Brain microvascular endothelial cell (primary cell): ENCODE measurements around the gene DAB1.

Source experiments
- DNase-seq: peaks from one replicate; pipeline ENCODE4 v3.0.0-alpha.2; 2020
- H3K27ac ChIP-seq: fragments of 250-450 bp; sonication (Bioruptor Pico); 2 replicates; pipeline ENCODE4 v1.5.1; 2020; ENCODE audit warnings: mild to moderate bottlenecking, moderate library complexity
- H3K27me3 ChIP-seq: fragments of 250-450 bp; sonication (Bioruptor Pico); replicated peaks from 2 replicates; pipeline ENCODE4 v1.5.1; 2020; ENCODE audit warnings: mild to moderate bottlenecking
- H3K36me3 ChIP-seq: fragments of 250-450 bp; sonication (Bioruptor Pico); replicated peaks from 2 replicates; pipeline ENCODE4 v1.5.1; 2020; ENCODE audit warnings: mild to moderate bottlenecking
- H3K4me3 ChIP-seq: 2 replicates; pipeline ENCODE4 v1.5.1; 2011; ENCODE audit warnings: low read depth, mild to moderate bottlenecking, control low read depth, low read length, moderate library complexity
- in situ Hi-C: cut with HindIII; loops from 2 replicates; pipeline ENCODE4 v1.10.0; 2017; ENCODE audit warnings: low sequenced_read_pairs, low pct_ligation_motif_present
- TF ChIP-seq, protein P1 (sequence below): IDR thresholded peaks from 2 replicates; pipeline ENCODE4 v1.5.1; 2011; ENCODE audit warnings: low read depth, mild to moderate bottlenecking, moderate library complexity, low read length, control low read depth, inconsistent platforms; ENCODE audit errors: missing control alignments

The DAB1 gene

DNA sequence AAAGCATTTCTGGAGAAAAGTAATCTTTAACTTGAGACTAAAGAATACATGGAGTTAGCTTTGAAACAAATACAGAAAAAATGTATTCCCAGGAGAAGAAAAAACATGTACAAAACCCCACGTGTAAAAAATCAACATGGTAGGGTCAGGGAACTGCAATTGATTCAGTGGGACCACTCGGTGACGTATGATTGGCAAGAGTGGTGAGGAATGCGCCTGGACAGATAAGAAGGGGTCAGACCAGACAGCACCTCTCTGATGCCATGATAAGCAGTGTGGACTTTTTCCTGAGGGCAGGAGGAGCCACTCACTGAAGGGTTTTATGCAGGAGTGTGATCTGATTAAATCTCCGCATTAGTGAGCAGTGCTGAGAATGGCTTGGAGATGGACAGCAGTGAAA, 142.5 kb downstream of the DAB1 start:
- Histone ChIP-seq H3K27me3 (no peaks in the 10 kb centered on the region), H3K36me3 (no peaks in the 10 kb centered on the region), H3K4me3 (no peak overlapping the region), H3K27ac (no peak overlapping the region)
- TF ChIP-seq, protein P1, sequence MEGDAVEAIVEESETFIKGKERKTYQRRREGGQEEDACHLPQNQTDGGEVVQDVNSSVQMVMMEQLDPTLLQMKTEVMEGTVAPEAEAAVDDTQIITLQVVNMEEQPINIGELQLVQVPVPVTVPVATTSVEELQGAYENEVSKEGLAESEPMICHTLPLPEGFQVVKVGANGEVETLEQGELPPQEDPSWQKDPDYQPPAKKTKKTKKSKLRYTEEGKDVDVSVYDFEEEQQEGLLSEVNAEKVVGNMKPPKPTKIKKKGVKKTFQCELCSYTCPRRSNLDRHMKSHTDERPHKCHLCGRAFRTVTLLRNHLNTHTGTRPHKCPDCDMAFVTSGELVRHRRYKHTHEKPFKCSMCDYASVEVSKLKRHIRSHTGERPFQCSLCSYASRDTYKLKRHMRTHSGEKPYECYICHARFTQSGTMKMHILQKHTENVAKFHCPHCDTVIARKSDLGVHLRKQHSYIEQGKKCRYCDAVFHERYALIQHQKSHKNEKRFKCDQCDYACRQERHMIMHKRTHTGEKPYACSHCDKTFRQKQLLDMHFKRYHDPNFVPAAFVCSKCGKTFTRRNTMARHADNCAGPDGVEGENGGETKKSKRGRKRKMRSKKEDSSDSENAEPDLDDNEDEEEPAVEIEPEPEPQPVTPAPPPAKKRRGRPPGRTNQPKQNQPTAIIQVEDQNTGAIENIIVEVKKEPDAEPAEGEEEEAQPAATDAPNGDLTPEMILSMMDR: no peak
- in situ Hi-C loops: no loop called here
- DNase-seq: no peak

DNA sequence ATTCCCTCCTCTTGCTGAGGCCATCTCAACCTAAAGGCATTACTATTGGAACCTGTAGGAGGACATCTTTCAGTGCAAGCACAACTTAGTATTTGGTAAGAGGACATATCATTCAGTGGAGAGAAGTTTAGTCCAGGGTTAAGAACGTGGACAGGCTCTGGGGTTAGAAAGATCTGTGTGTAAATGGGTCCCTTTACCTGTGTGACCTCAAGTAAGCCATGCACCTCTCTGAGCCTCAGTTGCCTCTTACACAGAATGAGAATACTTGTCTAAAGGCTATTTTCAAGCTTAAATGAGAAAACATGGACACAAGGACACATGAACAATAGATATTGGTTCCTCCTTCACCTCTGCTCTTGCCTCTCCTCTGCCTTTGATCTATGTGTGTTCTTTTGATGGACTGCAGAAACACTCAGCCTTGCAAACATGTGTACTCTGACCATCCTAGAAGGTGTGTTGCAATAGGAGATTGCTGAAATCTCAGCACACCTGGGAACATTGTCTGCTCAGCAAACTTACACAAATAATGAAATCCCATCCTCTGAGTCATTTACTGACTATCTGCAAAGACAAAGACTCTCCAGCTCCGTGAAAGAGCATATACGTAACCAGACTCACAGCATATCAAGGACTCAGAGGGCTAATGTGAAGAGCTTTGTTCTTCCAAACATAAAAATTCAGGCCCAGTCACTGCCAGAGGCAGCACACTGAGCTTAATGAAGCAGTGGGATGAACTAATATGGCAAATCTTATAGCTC, 143.8 kb downstream of the DAB1 start:
- no peaks in the 10 kb centered on the region for H3K27me3 ChIP-seq
- in situ Hi-C loops: no loop called here
- no peaks in the 10 kb centered on the region for H3K36me3 ChIP-seq
- no peak overlapping the region for H3K27ac ChIP-seq
- TF ChIP-seq, protein P1: no peak
- DNase-seq: no peak
- H3K4me3 ChIP-seq: no peak overlapping the region

DNA sequence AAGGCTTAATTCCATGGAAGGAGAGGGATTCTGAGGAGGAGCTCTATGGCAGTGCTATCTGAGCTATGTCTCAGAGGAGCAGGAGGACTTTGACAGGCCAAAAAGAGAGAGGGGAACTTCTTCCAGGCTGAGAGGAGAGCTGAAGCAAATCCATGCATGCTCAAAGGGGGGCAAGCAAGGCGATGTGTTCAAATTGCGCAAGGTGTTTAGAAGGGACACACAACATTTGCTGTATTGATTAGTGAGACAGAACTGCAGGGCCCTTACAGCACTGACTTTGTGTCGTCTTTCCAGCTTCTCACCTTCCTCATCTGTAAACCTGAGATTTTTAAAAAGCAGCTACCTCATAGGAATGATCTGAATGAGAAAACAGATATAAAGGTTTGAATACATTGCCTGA, 145.3 kb downstream of the DAB1 start:
- Histone ChIP-seq H3K36me3 (no peaks in the 10 kb centered on the region), H3K27ac (no peak overlapping the region), H3K4me3 (no peak overlapping the region), H3K27me3 (no peaks in the 10 kb centered on the region)
- DNase-seq: no peak
- TF ChIP-seq, protein P1: no peak
- in situ Hi-C loops: no loop called here

DNA sequence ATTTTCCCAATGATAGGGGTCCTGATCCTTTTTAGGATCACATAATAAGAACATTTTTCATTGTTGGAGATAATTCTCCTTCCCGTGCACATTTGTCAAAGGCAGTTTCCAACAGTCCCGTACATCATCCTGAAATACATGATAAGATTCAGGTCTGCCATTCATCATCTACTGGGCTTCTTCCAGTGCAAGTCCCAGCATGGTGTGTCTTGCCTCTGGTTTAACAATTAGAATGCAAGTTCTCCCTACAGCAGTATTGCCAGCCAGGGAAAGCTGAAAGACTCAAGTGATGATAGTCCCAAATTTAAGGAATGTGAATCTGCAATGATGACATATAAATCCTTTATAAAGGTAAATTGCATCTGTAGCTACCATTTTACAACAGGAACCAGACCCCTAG, 146.2 kb downstream of the DAB1 start:
- TF ChIP-seq, protein P1: no peak

DNA sequence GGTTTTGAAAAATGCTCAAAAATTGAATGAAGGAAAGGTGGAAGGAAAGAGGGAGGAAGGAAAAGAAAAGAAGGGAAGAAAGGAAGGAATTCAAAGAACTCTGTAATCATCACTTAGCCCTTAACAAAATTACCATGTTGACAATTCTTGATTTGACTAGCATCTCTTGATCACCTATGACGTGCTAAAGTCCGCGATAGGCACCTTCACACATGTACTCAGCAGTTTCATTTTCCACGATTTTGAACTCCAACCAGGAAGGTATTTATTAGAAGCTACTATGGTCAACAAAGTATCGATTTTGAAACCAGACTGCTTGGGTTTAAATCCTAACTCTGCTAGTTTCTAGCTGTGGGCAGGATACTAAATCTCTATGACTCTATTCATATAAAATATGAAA, 146.9 kb downstream of the DAB1 start:
- Histone ChIP-seq H3K27ac (no peak overlapping the region), H3K27me3 (no peaks in the 10 kb centered on the region), H3K4me3 (no peak overlapping the region), H3K36me3 (no peaks in the 10 kb centered on the region)
- no peak for DNase-seq
- in situ Hi-C loops: no loop called here
- TF ChIP-seq, protein P1: no peak

More for the DNA sequence above, 146.2 kb downstream of the DAB1 start:
- Histone ChIP-seq H3K27ac (no peak overlapping the region), H3K36me3 (no peaks in the 10 kb centered on the region), H3K27me3 (no peaks in the 10 kb centered on the region), H3K4me3 (no peak overlapping the region)
- in situ Hi-C loops: no loop called here
- DNase-seq: no peak

DNA sequence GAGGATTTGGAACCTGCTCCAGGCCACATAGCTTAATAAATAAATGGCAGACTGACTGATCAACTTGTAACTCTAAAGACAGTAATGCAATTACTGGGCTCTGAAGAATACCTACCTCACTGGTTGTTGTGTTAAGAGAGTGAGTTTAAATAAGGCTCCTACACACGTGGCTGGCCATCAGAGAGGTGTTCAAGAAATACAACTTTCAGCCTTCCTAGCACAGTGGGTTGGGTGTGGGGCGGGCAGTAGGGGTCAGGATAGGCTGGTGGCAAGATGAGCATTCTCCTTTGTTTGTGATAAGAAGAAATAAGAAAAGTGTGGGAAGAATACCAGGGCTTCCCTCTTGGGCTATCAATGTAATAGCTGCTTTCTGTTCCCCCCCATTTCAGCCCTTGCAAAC, 151.3 kb downstream of the DAB1 start:
- TF ChIP-seq, protein P1: no peak
- in situ Hi-C loops: no loop called here
- Histone ChIP-seq H3K36me3 (no peaks in the 10 kb centered on the region), H3K27ac (no peak overlapping the region), H3K27me3 (no peaks in the 10 kb centered on the region), H3K4me3 (no peak overlapping the region)
- DNase-seq: no peak
